ENCODE results near the gene KCTD1. TPM values are rescaled to one million over a fixed set of nuclear protein-coding genes. Genes with fewer than 3 reads are reported as not detected.

KCTD1 gene
- total RNA-seq, 1 donor from 2014 or later = 40.2 TPM

DNA sequence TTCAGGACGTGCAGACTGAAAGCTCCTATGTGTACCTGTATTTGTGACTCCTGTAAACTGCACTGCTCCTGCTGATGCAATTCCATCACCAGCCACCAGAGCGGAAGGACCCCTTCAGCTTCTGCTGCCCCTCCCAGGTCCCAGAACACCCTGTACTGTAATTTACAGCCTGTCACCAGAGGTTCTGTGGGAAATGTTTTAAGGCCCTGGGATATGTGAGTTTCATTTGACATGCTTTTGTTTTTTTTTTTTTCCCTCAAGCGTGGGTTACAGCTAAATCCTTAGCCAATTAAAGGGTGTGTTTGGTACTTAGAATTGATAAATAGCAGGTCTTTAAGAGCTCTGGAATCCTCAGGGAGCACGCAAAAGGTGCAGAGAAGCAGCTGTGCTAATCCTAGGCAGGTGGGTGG is 79.4 kb downstream of the KCTD1 start:
- H3K4me3 ChIP-seq (ENCODE audit: low read depth, low read length) = no peak overlapping the region
- no peak for DNase-seq (ENCODE audit: low read depth)
- peak; percentile 67 for TF ChIP-seq CTCF (conservative IDR thresholded peaks at IDR 0.05; ENCODE audit: low read depth, low read length)

DNA sequence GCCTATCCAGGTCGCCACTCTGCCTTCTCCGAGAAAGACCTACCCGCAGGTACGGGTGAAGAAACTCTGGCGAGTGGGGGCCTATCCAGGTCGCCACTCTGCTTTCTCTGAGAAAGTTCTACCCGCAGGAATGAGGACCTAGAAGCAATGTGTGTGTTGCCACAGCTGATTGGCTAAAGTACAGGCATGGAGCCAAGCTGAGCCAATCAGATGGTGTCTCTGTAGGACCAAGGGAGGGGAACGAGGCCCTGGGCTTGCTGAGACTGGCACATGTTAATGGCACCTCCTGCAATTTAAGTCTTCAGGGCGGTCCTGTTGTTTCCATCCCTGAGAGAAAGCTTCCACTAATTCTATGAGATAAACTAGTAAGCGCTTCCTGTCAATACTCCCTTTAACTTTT is 82.3 kb downstream of the KCTD1 start:
- no peak for TF ChIP-seq CTCF (conservative IDR thresholded peaks at IDR 0.05; ENCODE audit: low read depth, low read length)
- DNase-seq (ENCODE audit: low read depth) = no peak
- no peak overlapping the region for H3K4me3 ChIP-seq (ENCODE audit: low read depth, low read length)

DNA sequence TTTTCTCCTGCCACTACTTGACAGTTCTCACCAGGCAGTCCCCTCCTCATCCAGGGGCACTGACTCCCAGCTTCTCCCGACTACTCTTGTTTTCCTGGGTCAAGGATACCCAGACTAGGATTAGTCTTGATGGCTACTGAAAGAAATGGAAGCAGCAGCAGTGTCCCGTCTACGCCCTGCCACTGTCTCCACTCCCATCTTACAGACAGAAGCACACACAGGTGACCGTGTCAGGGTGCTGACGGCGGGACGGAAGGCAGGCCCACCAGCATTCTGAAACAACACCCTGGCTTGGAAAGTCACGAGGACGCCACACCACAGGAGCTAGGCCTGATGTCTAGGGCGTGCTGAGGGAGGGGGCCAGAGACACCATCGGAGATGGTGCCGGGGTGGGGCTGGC is 82.9 kb downstream of the KCTD1 start:
- H3K4me3 ChIP-seq (ENCODE audit: low read depth, low read length) = no peak overlapping the region
- no peak for DNase-seq (ENCODE audit: low read depth)
- TF ChIP-seq CTCF (conservative IDR thresholded peaks at IDR 0.05; ENCODE audit: low read depth, low read length) = no peak

DNA sequence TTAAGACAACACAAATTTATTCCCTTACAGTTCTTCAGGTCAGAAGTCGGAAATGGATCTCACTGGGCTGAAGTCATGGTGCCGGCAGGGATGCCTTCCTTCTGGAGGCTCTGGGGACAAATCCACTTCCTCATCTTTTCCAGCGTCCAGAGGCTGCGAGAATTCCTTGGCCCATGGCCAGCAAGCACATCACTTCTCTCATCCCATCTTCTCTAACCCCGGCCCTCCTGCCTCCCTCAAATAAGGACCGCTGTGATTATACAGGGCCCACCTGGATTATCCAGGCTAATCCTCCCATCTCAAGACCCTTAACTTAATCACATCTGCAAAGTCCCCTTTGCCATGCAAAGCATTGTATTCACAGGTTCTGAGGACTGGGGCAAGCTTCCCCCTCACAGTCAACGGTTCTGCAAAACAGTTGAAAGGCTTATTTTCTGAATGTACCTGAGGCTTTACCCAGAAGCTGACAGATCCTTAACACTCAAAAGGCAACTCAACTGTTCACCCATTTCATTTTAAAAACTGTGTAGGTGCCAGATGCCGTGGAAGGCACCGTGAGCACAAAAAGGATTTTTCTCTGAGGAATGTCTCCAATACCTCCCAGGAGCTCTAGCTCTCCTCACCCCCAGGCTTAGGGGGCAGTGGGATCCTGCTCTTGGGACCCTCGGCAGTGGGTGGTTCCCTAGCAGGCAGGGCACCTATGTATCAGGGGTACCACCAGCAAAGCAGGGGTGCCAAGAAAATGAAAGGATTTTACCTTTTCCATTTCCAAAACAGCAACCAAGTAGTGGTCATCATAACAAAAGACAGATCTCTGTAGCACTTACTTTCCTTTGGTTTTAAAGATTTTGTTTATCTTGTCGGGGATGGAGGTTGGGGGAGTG is 84.0 kb downstream of the KCTD1 start:
- TF ChIP-seq CTCF (conservative IDR thresholded peaks at IDR 0.05; ENCODE audit: low read depth, low read length) = no peak
- no peak overlapping the region for H3K4me3 ChIP-seq (ENCODE audit: low read depth, low read length)
- DNase-seq (ENCODE audit: low read depth) = no peak

DNA sequence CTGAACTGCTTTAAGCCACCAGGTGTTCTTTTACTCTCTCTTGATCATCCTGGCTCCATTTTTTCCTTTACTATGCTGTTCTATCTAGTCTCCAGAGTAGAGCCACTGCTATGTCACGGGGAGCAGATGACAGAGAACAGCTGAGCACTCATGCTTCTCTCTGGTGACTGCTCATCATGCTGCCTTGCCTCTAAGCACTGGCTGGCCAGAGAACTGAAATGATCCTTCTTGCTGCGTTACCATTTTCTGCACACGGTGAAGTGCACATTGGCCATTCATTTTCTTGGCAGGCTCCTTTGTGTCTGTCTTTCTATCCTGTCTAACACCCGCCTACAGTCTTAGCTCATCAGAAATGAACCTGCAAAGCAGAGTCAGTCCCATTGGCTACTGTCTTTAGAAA is 86.0 kb downstream of the KCTD1 start:
- no peak for DNase-seq (ENCODE audit: low read depth)
- no peak for TF ChIP-seq CTCF (conservative IDR thresholded peaks at IDR 0.05; ENCODE audit: low read depth, low read length)
- no peak overlapping the region for H3K4me3 ChIP-seq (ENCODE audit: low read depth, low read length)

GRCh38 chr18:26461405-26461804 is 86.9 kb downstream of the KCTD1 start:
- H3K4me3 ChIP-seq (ENCODE audit: low read depth, low read length) = no peak overlapping the region
- no peak for DNase-seq (ENCODE audit: low read depth)
- TF ChIP-seq CTCF (conservative IDR thresholded peaks at IDR 0.05; ENCODE audit: low read depth, low read length) = no peak
